ENCODE measurements around the gene DLX5. TPM values are rescaled to one million over a fixed set of nuclear protein-coding genes. Genes with fewer than 3 reads are reported as not detected.
"Not testable (repeated sequence)": the region's sequence is repeated elsewhere in the genome, so short reads cannot be mapped to it uniquely, and the experiment has no call there.

The DLX5 gene
- total RNA-seq, 4 donors from 2014 or later, result 0.54 to 1.5 (median 0.67) TPM; not detected in 1

DNA sequence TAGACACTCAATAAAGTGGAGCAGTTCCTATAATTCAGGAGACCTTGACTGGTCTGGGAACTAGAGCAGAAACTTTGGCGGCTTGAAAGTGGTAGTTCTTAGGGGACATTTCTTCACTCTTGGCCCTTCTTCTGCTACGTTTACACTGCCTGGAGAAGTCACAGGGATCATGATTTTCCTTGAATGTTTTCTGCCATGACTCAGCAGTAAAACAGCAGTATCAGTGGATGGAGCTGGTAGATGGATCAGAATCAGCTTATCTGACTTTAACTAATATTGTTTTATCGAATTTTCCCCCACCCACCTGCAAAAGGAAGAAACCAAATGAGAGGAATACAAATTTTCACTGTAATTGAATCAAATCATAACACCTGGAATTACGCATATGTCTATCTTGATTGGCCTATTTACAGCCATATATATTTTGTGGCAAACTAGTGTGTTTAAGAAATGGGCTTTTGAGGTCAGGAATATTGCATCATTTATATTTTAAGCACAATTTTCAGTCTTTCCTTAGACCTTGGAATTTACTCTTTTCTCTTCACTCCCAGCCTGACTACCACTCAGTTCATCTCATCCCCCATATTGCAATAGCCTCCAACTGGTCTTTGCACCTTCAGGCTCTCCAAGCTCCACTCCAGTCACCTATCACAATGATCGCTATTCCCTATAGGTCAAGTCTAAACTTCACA lies 14.9 kb upstream of the DLX5 start:
- Histone ChIP-seq H3K27me3 (no peaks in the 10 kb centered on the region), H3K4me1 (no peaks in the 10 kb centered on the region), H3K4me3 (replicated peaks in 1 of 3) (no peak overlapping the region), H3K27ac (no peak overlapping the region), H3K36me3 (no peaks in the 10 kb centered on the region), H3K9me3 (no peaks in the 10 kb centered on the region)
- 77 to 80% methylated on average over 5 of the region's 5 CpGs for WGBS, 2 donors
- TF ChIP-seq, protein P1, sequence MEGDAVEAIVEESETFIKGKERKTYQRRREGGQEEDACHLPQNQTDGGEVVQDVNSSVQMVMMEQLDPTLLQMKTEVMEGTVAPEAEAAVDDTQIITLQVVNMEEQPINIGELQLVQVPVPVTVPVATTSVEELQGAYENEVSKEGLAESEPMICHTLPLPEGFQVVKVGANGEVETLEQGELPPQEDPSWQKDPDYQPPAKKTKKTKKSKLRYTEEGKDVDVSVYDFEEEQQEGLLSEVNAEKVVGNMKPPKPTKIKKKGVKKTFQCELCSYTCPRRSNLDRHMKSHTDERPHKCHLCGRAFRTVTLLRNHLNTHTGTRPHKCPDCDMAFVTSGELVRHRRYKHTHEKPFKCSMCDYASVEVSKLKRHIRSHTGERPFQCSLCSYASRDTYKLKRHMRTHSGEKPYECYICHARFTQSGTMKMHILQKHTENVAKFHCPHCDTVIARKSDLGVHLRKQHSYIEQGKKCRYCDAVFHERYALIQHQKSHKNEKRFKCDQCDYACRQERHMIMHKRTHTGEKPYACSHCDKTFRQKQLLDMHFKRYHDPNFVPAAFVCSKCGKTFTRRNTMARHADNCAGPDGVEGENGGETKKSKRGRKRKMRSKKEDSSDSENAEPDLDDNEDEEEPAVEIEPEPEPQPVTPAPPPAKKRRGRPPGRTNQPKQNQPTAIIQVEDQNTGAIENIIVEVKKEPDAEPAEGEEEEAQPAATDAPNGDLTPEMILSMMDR (IDR thresholded peaks at IDR 0.05), result no peak
- TF ChIP-seq POLR2A (IDR thresholded peaks at IDR 0.05), result no peak
- intact Hi-C loops (cut with DNase I), result no loop called here
- no peak for DNase-seq

DNA sequence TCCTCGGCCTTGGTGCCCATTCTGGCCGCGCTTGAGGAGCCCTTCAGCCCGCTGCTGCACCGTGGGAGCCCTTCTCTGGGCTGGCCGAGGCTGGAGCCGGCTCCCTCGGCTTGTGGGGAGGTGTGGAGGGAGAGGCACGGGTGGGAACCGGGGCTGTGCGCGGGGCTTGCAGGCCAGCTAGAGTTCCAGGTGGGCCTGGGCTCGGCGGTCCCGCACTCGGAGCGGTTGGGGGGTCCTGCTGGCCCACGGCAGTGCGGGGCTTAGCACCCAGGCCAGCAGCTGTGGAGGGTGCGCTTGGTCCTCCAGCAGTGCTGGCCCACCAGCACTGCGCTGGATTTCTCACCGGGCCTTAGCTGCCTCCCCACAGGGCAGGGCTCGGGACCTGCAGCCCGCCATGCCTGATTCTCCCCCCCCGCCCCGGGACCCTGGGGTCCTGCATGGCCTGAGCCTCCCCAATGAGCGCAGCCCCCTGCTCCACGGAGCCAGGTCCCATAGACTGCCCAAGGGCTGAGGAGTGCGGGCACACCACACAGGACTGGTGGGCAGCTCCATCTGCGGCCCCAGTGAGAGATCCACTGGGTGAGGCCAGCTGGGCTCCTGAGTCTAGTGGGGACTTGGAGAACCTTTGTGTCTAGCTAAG lies 9.7 kb upstream of the DLX5 start:
- DNase-seq; H3K9me3 ChIP-seq; H3K27me3 ChIP-seq; H3K36me3 ChIP-seq; H3K4me1 ChIP-seq; H3K4me3 ChIP-seq (replicated peaks in 1 of 3); H3K27ac ChIP-seq; intact Hi-C loops (cut with DNase I): not testable (repeated sequence)
- WGBS, 2 donors, result 94 to 98% methylated on average over 7 to 14 of the region's 30 CpGs

- Histone ChIP-seq H3K36me3 (no peaks in the 10 kb centered on the region), H3K27ac (no peak overlapping the region), H3K27me3 (peaks cover 17% of the 10 kb centered on the region), H3K4me1 (peaks cover 6 to 22% of the 10 kb centered on the region in 2 donors), H3K4me3 (replicated peaks in 1 of 3) (peak overlapping the region in 1 of 3 donors; percentile 13), H3K9me3 (no peaks in the 10 kb centered on the region)
- DNase-seq, result peak; percentile 70 to 79
- intact Hi-C loops (cut with DNase I), result loop anchor here (5.0 kb wide), 1 partner anchor 950 kb away; no protein-coding TSS in a partner anchor
- TF ChIP-seq POLR2A (IDR thresholded peaks at IDR 0.05), result no peak
- TF ChIP-seq, protein P1 (IDR thresholded peaks at IDR 0.05), result peak; percentile 43 to 83 (median 71)
- WGBS, 2 donors, result 5 to 7% methylated on average over 20 to 23 of the region's 23 CpGs
These were observed 3.0 kb upstream of the DLX5 start for GRCh38 chr7:97027427-97028234.

GRCh38 chr7:97026715-97027426 lies 2.2 kb upstream of the DLX5 start:
- TF ChIP-seq POLR2A (IDR thresholded peaks at IDR 0.05), result no peak
- TF ChIP-seq, protein P1 (IDR thresholded peaks at IDR 0.05), result no peak
- Histone ChIP-seq H3K9me3 (no peaks in the 10 kb centered on the region), H3K36me3 (no peaks in the 10 kb centered on the region), H3K4me1 (peaks cover 6 to 25% of the 10 kb centered on the region in 2 donors), H3K27me3 (peaks cover 20% of the 10 kb centered on the region), H3K27ac (no peak overlapping the region), H3K4me3 (replicated peaks in 1 of 3) (peak overlapping the region in 1 of 3 donors; percentile 13)
- WGBS, 2 donors, result 23 to 34% methylated on average over 12 to 14 of the region's 17 CpGs
- intact Hi-C loops (cut with DNase I), result loop anchor here (5.0 kb wide), 1 partner anchor 950 kb away; no protein-coding TSS in a partner anchor
- no peak for DNase-seq
